K562 (cell line): ENCODE data around the gene MYO10. TPM values are rescaled to one million over a fixed set of nuclear protein-coding genes. Genes with fewer than 3 reads are reported as not detected.

Experiments
- ATAC-seq: fragments of 200-7000 bp; cut with Tn5 transposase; 3 replicates; pipeline ENCODE4 v1.9.1; 2020; ENCODE audit warnings: moderate library complexity
- BruUV-seq: library from RNA; stranded (reverse); fragments of 400-500 nt; replicated peaks from 2 replicates; lab custom pipeline; 2021; lab: Mats Ljungman, UMichigan
- CTCF ChIA-PET: fragments of 300-600 bp; formaldehyde crosslinking; extraction: SDS; loops from one replicate; lab custom pipeline; 2021; ENCODE audit warnings: low intra/inter-chr PET ratio; lab: Yijun Ruan, JAX
- POLR2A ChIA-PET: fragments of 300-600, 350-650 bp; sonication (Branson Sonifier 250); formaldehyde crosslinking; extraction: SDS; loops from one replicate; lab custom pipeline; 2021; ENCODE audit warnings: antibody characterized with exemption, inconsistent platforms; lab: Yijun Ruan, JAX
- DNase-seq, 4 experiments: peaks; one replicate each; pipeline versions ENCODE4 v3.0.0 to v3.0.0-alpha.2; 2011 to 2018; ENCODE audit warnings: low spot score in 3 of 4, mixed read lengths in 3 of 4; ENCODE audit errors: extremely low read depth in 1 of 4
- FAIRE-seq: peaks from 2 replicates; lab custom pipeline; 2011; peaks lifted over from hg19 to GRCh38; lab: Jason Lieb, UNC
- H2AFZ ChIP-seq: 2 replicates; pipeline ENCODE4 v1.6.0; 2011; ENCODE audit warnings: low read depth, low read length, control low read depth, inconsistent platforms
- H3K27ac ChIP-seq: fragments of 200-600 bp; 3 replicates; pipeline ENCODE4 v1.8.0; 2011; ENCODE audit warnings: low read depth, mild to moderate bottlenecking, control low read depth, inconsistent platforms, low read length, moderate library complexity, mixed read lengths; ENCODE audit errors: extremely low read depth
- H3K27me3 ChIP-seq, 2 experiments: fragments of 300-600 bp in 1 of 2; 2 replicates in 1 of 2; 3 replicates in 1 of 2; pipeline versions ENCODE4 v1.6.0 to v1.8.0; 2011; ENCODE audit warnings: inconsistent platforms in 2 of 2, low read length in 2 of 2, mild to moderate bottlenecking in 1 of 2, mixed read lengths in 1 of 2, moderate library complexity in 1 of 2; ENCODE audit not compliant: control insufficient read depth in 2 of 2, insufficient read depth in 2 of 2
- H3K36me3 ChIP-seq: fragments of 300-600 bp; 3 replicates; pipeline ENCODE4 v1.8.0; 2011; ENCODE audit warnings: mild to moderate bottlenecking, low read length, inconsistent platforms; ENCODE audit not compliant: control insufficient read depth, insufficient read depth
- H3K4me1 ChIP-seq, 2 experiments: fragments of 200-600 bp in 1 of 2; replicated peaks in 1 of 2; 2 replicates in 1 of 2; 3 replicates in 1 of 2; pipeline versions ENCODE4 v1.5.1 to v1.8.0; 2011; ENCODE audit warnings: inconsistent platforms in 2 of 2, low read length in 2 of 2, mild to moderate bottlenecking in 1 of 2, mixed read lengths in 1 of 2, moderate library complexity in 1 of 2; ENCODE audit not compliant: control insufficient read depth in 2 of 2, insufficient read depth in 2 of 2
- H3K4me2 ChIP-seq: 2 replicates; pipeline ENCODE4 v1.6.1; 2011; ENCODE audit warnings: low read length, control low read depth, inconsistent platforms, mixed read lengths; ENCODE audit not compliant: insufficient read depth
- H3K4me3 ChIP-seq: fragments of 200-600 bp; sonication (generic), shearing (Covaris generic); 2 replicates; pipeline ENCODE4 v1.5.1; 2016; ENCODE audit warnings: control low read depth, inconsistent platforms
- H3K79me2 ChIP-seq: fragments of 200-600 bp; 3 replicates; pipeline ENCODE4 v1.8.0; 2011; ENCODE audit warnings: low read length, inconsistent platforms; ENCODE audit not compliant: control insufficient read depth, insufficient read depth
- H3K9ac ChIP-seq, 2 experiments: 2 replicates each; pipeline versions ENCODE4 v1.6.0 to v1.6.1; 2011; ENCODE audit warnings: low read depth in 2 of 2, low read length in 2 of 2, control low read depth in 1 of 2, inconsistent platforms in 1 of 2, mild to moderate bottlenecking in 1 of 2, mixed read lengths in 1 of 2; ENCODE audit not compliant: insufficient read depth in 1 of 2
- H3K9me1 ChIP-seq: one replicate; pipeline ENCODE4 v1.6.0; 2011; ENCODE audit warnings: inconsistent platforms, mild to moderate bottlenecking, low read length, moderate library complexity; ENCODE audit not compliant: control insufficient read depth, insufficient read depth
- H3K9me3 ChIP-seq: replicated peaks from 2 replicates; pipeline ENCODE4 v1.5.1; 2011; ENCODE audit warnings: low read depth, low read length, inconsistent platforms; ENCODE audit not compliant: control insufficient read depth, insufficient read depth
- H4K20me1 ChIP-seq: replicated peaks from 2 replicates; pipeline ENCODE4 v1.6.1; 2011; ENCODE audit warnings: low read length, inconsistent platforms, mixed read lengths; ENCODE audit not compliant: control insufficient read depth, insufficient read depth
- ARHGAP35 ChIP-seq: fragments of 450-650 bp; IDR thresholded peaks from 2 replicates; pipeline ENCODE4 v1.6.1; 2018; ENCODE audit not compliant: partially characterized antibody
- ATF1 ChIP-seq, 2 experiments: fragments of 450-650 bp in 1 of 2; IDR thresholded peaks; 2 replicates each; pipeline ENCODE4 v1.6.1; 2016; ENCODE audit warnings: missing compliant biosample characterization in 1 of 2, missing genetic modification characterization in 1 of 2
- EHMT2 ChIP-seq: fragments of 450-650 bp; IDR thresholded peaks from 2 replicates; pipeline ENCODE4 v1.6.1; 2018; ENCODE audit warnings: antibody characterized with exemption
- HDAC3 ChIP-seq: fragments of 450-650 bp; IDR thresholded peaks from 2 replicates; pipeline ENCODE4 v1.6.1; 2018; ENCODE audit warnings: borderline replicate concordance, mild to moderate bottlenecking, moderate library complexity; ENCODE audit not compliant: partially characterized antibody
- PYGO2 ChIP-seq: fragments of 450-650 bp; IDR thresholded peaks from 2 replicates; pipeline ENCODE4 v1.6.1; 2016; ENCODE audit warnings: mild to moderate bottlenecking, missing genetic modification characterization, moderate library complexity, missing compliant biosample characterization
- SPI1 ChIP-seq: IDR thresholded peaks from 2 replicates; pipeline ENCODE4 v1.6.1; 2011; ENCODE audit warnings: low read depth, low read length, control low read depth, borderline replicate concordance
- XRCC5 ChIP-seq: fragments of 200-400 bp; formaldehyde crosslinking; IDR thresholded peaks from 2 replicates; pipeline ENCODE4 v1.6.1; 2017; ENCODE audit warnings: low read depth, mild to moderate bottlenecking, low read length
- ZMIZ1 ChIP-seq, 2 experiments: fragments of 150-350 bp in 1 of 2; IDR thresholded peaks; 2 replicates each; pipeline ENCODE4 v1.6.1; 2012 to 2016; ENCODE audit warnings: low read depth in 2 of 2, low read length in 2 of 2, mild to moderate bottlenecking in 1 of 2, moderate library complexity in 1 of 2
- ZNF785 ChIP-seq: fragments of 250-450 bp; sonication (Bioruptor Pico); IDR thresholded peaks from 2 replicates; pipeline ENCODE4 v1.4.0; 2020; ENCODE audit warnings: mild to moderate bottlenecking
- WGBS: fragments of 100-300 bp; shearing (Covaris generic); methylation state at CpG from one replicate; pipeline ENCODE4 v1.1.6; 2016; ENCODE audit warnings: low coverage, mixed read lengths; ENCODE audit not compliant: insufficient coverage; ENCODE audit errors: missing lambda C conversion rate; 5-methylcytosine and 5-hydroxymethylcytosine counted together
- in situ Hi-C: fragments of 300-500 bp; cut with MboI; formaldehyde crosslinking; loops from 4 replicates; pipeline ENCODE4 v1.15.0; 2018; ENCODE audit warnings: inconsistent platforms, mixed read lengths
- intact Hi-C: fragments of 100-400 bp; cut with micrococcal nuclease; formaldehyde crosslinking; loops from 2 replicates; pipeline ENCODE4 v1.14.2; 2022
- polyA plus RNA-seq, 8 experiments: library from polyadenylated mRNA; depleted of rRNA in 4 of 8; stranded (reverse) in 5 of 8; unstranded in 3 of 8; fragments of >200 nt; fragmentation: Nextera tagmentation in 2 of 8; fragmentation: Illumina TruSeq in 1 of 8; extraction: Ambion mirVana in 2 of 8; extraction: Trizol in 1 of 8; gene quantifications; 2 replicates each; pipeline versions ENCODE4 v1.2.1 to v1.2.3, GENCODE V29; 2011 to 2014; ENCODE audit warnings: inconsistent platforms in 1 of 8, missing spikeins in 1 of 8
- total RNA-seq, 7 experiments: library from RNA; depleted of rRNA in 6 of 7; stranded (reverse); fragments of >200 nt in 6 of 7; fragmentation: Illumina TruSeq in 2 of 7; extraction: Trizol in 2 of 7; gene quantifications; 2 replicates each; pipeline versions ENCODE4 v1.2.1 to v1.2.3, GENCODE V29; 2011 to 2021; ENCODE audit warnings: low replicate concordance in 1 of 7

Gene MYO10
- total and polyA plus RNA-seq, 9 of the 15 experiments (the other 6 are each of a cell fraction or from before 2014, with no cell fraction given) = 0.04 to 0.24 TPM; not detected in 7

- Histone ChIP-seq H4K20me1 (no peaks in the 10 kb centered on the region), H3K4me2 (no peak overlapping the region), H3K4me1 (no peaks in the 10 kb centered on the region), H3K9me1 (no peaks in the 10 kb centered on the region), H3K79me2 (no peaks in the 10 kb centered on the region), H3K27ac (no peak overlapping the region), H3K9me3 (no peaks in the 10 kb centered on the region), H3K9ac (no peak overlapping the region), H3K4me3 (no peak overlapping the region), H3K27me3 (peaks cover 0 to 11% of the 10 kb centered on the region in 2 experiments; a peak in 1 of 5 replicates), H2AFZ (no peak overlapping the region), H3K36me3 (no peaks in the 10 kb centered on the region)
- ChIA-PET POLR2A (no interaction called here), CTCF (no interaction called here)
- WGBS = 3% methylated on average over 3 of the region's 3 CpGs
- no peak for ATAC-seq
- in situ Hi-C loops (no loop called here), intact Hi-C loops (no loop called here)
- no peak for FAIRE-seq
- no peak for DNase-seq
- TF ChIP-seq SPI1 = 0 out of 2 replicates have a peak, but pooled peaks have one; percentile 19
- TF ChIP-seq XRCC5 = no peak
- no TSS peak for BruUV-seq
These were observed 311.0 kb downstream of the MYO10 start for GRCh38 chr5:16625096-16625495.

- intact Hi-C loops (no loop called here), in situ Hi-C loops (no loop called here)
- Histone ChIP-seq H3K36me3 (no peaks in the 10 kb centered on the region), H3K9me3 (no peaks in the 10 kb centered on the region), H3K27me3 (peaks cover 28 to 29% of the 10 kb centered on the region in 2 experiments; a peak in 4 of 5 replicates), H3K9ac (no peak overlapping the region), H3K4me1 (peaks cover 0 to 11% of the 10 kb centered on the region in 2 experiments; a peak in 1 of 5 replicates), H4K20me1 (no peaks in the 10 kb centered on the region), H3K4me3 (no peak overlapping the region)
- CTCF ChIA-PET = no interaction called here
- ATAC-seq = no peak
- no peak for TF ChIP-seq ZNF785 (CRISPR knock-in tag)
- no peak for TF ChIP-seq HDAC3
- TF ChIP-seq ATF1 (CRISPR knock-in tag; IDR thresholded peaks at IDR 0.05) = no peak
- no peak for TF ChIP-seq ATF1 (tag; IDR thresholded peaks at IDR 0.05)
- no peak for TF ChIP-seq PYGO2 (tag)
- no peak for TF ChIP-seq EHMT2
- TF ChIP-seq ZMIZ1 (IDR thresholded peaks at IDR 0.05; ENCODE audit: low read depth in 2 of 2, low read length in 2 of 2) = no peak
- TF ChIP-seq ARHGAP35 = no peak
- TF ChIP-seq, all 486 proteins: peak for 0
- H3K9me1 ChIP-seq = no peaks in the 10 kb centered on the region
- no peak overlapping the region for H3K27ac ChIP-seq
- no TSS peak for BruUV-seq
- no peak overlapping the region for H2AFZ ChIP-seq
- 0% methylated on average over 2 of the region's 2 CpGs for WGBS
- POLR2A ChIA-PET = no interaction called here
- no peak for FAIRE-seq
- no peak for DNase-seq
- no peaks in the 10 kb centered on the region for H3K79me2 ChIP-seq
- no peak overlapping the region for H3K4me2 ChIP-seq
These were observed 317.0 kb downstream of the MYO10 start for GRCh38 chr5:16619136-16619535.
